Measurements from ENCODE around the gene POLR2F.

DNA sequence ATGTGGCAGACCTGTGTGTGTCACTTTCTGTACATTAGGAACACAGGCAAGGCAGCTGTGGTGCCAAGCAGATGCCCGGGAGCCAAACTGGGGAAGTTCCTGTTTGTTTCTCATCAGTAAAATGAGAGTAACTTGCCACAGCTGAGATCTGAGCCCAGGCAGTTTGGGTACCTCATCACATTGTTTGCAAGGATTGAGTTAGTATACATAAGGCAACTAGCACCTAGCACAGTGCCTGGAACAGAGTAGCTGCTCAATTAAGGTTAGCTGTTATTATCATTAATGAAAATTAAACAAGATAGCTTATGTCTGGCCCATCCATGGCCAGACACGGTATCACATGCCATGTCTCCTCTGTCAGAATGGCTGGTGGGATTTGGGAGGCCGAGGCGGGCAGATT, 23.0 kb downstream of the POLR2F start:
- TF ChIP-seq, protein P1, sequence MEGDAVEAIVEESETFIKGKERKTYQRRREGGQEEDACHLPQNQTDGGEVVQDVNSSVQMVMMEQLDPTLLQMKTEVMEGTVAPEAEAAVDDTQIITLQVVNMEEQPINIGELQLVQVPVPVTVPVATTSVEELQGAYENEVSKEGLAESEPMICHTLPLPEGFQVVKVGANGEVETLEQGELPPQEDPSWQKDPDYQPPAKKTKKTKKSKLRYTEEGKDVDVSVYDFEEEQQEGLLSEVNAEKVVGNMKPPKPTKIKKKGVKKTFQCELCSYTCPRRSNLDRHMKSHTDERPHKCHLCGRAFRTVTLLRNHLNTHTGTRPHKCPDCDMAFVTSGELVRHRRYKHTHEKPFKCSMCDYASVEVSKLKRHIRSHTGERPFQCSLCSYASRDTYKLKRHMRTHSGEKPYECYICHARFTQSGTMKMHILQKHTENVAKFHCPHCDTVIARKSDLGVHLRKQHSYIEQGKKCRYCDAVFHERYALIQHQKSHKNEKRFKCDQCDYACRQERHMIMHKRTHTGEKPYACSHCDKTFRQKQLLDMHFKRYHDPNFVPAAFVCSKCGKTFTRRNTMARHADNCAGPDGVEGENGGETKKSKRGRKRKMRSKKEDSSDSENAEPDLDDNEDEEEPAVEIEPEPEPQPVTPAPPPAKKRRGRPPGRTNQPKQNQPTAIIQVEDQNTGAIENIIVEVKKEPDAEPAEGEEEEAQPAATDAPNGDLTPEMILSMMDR (IDR thresholded peaks at IDR 0.05), result no peak
- TF ChIP-seq POLR2A (IDR thresholded peaks at IDR 0.05), result no peak

Measured in lower leg skin (tissue), 3 donors.